Activated naive CD4-positive, alpha-beta T cell treated with anti-CD3 and anti-CD28 coated beads, Interleukin-2, amount 10 ng/mL, durations not matched to agents 5 hours and 36 hours (primary cell): ENCODE measurements around the gene TXN2. TPM values are rescaled to one million over a fixed set of nuclear protein-coding genes. Genes with fewer than 3 reads are reported as not detected.

Experiments
- total RNA-seq, 2 experiments: library from RNA; stranded (reverse); gene quantifications; one replicate each; pipeline ENCODE4 v1.2.3, GENCODE V29; 2021

TXN2 gene
- 10 to 100 TPM; 69.6 to 75.5 TPM for total RNA-seq

GRCh38 chr22:36481393-36482168, at the start of gene TXN2:
Gene TXN2, minus strand, starts transcription at chr22:36481640. Its CDS starts 803 bp downstream, at chr22:36480837.

GRCh38 chr22:36528795-36529751, 47.6 kb upstream of the TXN2 start, which contains the start of gene EIF3D:
Gene EIF3D, minus strand, starts transcription at chr22:36529166. Its CDS starts 3,045 bp downstream, at chr22:36526121.

GRCh38 chr22:36506637-36507517, 25.4 kb upstream of the TXN2 start, which contains the start of gene FOXRED2:
Gene FOXRED2, minus strand, starts transcription at chr22:36507040. Its CDS starts 618 bp downstream, at chr22:36506422.

Other genes starting within 250 kb of the TXN2 start
- 10 to 100 TPM; 81.9 to 87.9 TPM for gene APOL2, start 242.1 kb downstream of the TXN2 start, total RNA-seq
- 10 to 100 TPM; 37.6 to 42.1 TPM for gene APOL1, start 228.5 kb downstream of the TXN2 start, total RNA-seq
- 100 to 1,000 TPM; 848 to 896 TPM for gene MYH9, start 93.7 kb downstream of the TXN2 start, total RNA-seq
- gene FOXRED2, start 25.4 kb upstream of the TXN2 start, total RNA-seq, result 10 to 100 TPM; 14.5 to 14.7 TPM
- 100 to 1,000 TPM; 211 to 215 TPM for gene EIF3D, start 47.5 kb upstream of the TXN2 start, total RNA-seq
- not detected for gene CACNG2, start 222.1 kb upstream of the TXN2 start, total RNA-seq